PC-3 (cell line): ENCODE measurements around the gene STK38L. TPM values are rescaled to one million over a fixed set of nuclear protein-coding genes. Genes with fewer than 3 reads are reported as not detected.

ENCODE experiments used
- ATAC-seq: fragments of 200-7000 bp; cut with Tn5 transposase; 2 replicates; pipeline ENCODE4 v1.9.1; 2020; ENCODE audit warnings: mild to moderate bottlenecking, moderate library complexity
- BruUV-seq: library from RNA; stranded (reverse); fragments of 400-500 nt; replicated peaks from 2 replicates; lab custom pipeline; 2021; lab: Mats Ljungman, UMichigan
- CTCF ChIA-PET: fragments of 300-600 bp; sonication (Branson Sonifier 250); formaldehyde crosslinking; loops from one replicate; lab custom pipeline; 2022; ENCODE audit warnings: antibody characterized with exemption; lab: Charles Lee
- POLR2A ChIA-PET: fragments of 300-600 bp; sonication (Branson Sonifier 250); formaldehyde crosslinking; loops from one replicate; lab custom pipeline; 2022; ENCODE audit warnings: antibody characterized with exemption; ENCODE audit not compliant: unreplicated experiment; lab: Charles Lee
- DNase-seq: peaks from one replicate; pipeline ENCODE4 v3.0.0-alpha.2; 2015
- H2AFZ ChIP-seq: fragments of 300-600 bp; sonication (generic); 2 replicates; pipeline ENCODE4 v1.6.0; 2016; ENCODE audit warnings: antibody characterized with exemption, low read length
- H3F3A ChIP-seq: fragments of 300-600 bp; sonication (generic); one replicate; pipeline ENCODE4 v1.6.0; 2017; ENCODE audit warnings: antibody characterized with exemption, low read length, control low read depth, mild to moderate bottlenecking; ENCODE audit not compliant: unreplicated experiment
- H3K27ac ChIP-seq: fragments of 300-600 bp; sonication (generic); 2 replicates; pipeline ENCODE4 v1.5.1; 2016; ENCODE audit warnings: mild to moderate bottlenecking, low read length
- H3K27me3 ChIP-seq: fragments of 300-600 bp; sonication (generic); 2 replicates; pipeline ENCODE4 v1.6.1; 2016; ENCODE audit warnings: low read length, mixed read lengths
- H3K36me3 ChIP-seq: fragments of 300-600 bp; sonication (generic); 2 replicates; pipeline ENCODE4 v1.6.1; 2016; ENCODE audit warnings: low read depth, mixed run types, low read length, mixed read lengths
- H3K4me1 ChIP-seq: fragments of 300-600 bp; sonication (generic); 2 replicates; pipeline ENCODE4 v1.5.1; 2016; ENCODE audit warnings: low read length; ENCODE audit not compliant: insufficient read depth
- H3K4me2 ChIP-seq: fragments of 300-600 bp; sonication (generic); 2 replicates; pipeline ENCODE4 v1.6.0; 2016; ENCODE audit warnings: low read length
- H3K4me3 ChIP-seq: fragments of 300-600 bp; sonication (generic); 2 replicates; pipeline ENCODE4 v1.5.1; 2016; ENCODE audit warnings: mild to moderate bottlenecking, low read length, mixed read lengths
- H3K79me2 ChIP-seq: fragments of 300-600 bp; sonication (generic); 2 replicates; pipeline ENCODE4 v1.6.1; 2017; ENCODE audit warnings: low read length, mixed read lengths
- H3K9ac ChIP-seq: fragments of 300-600 bp; sonication (generic); 2 replicates; pipeline ENCODE4 v1.6.0; 2016; ENCODE audit warnings: mild to moderate bottlenecking, low read length
- H3K9me2 ChIP-seq: fragments of 300-600 bp; sonication (generic); replicated peaks from 2 replicates; pipeline ENCODE4 v1.6.1; 2016; ENCODE audit warnings: mixed run types, low read length, mixed read lengths
- H3K9me3 ChIP-seq: fragments of 300-600 bp; sonication (generic); 2 replicates; pipeline ENCODE4 v1.6.1; 2016; ENCODE audit warnings: low read length, mixed read lengths
- H4K20me1 ChIP-seq: fragments of 300-600 bp; sonication (generic); 2 replicates; pipeline ENCODE4 v1.6.1; 2016; ENCODE audit warnings: low read length, mixed read lengths
- EZH2 ChIP-seq: fragments of 300-600 bp; sonication (generic); IDR thresholded peaks from one replicate; pipeline ENCODE4 v1.6.1; 2017; ENCODE audit warnings: antibody characterized with exemption, mild to moderate bottlenecking, low read length; ENCODE audit not compliant: unreplicated experiment
- EZH2phosphoT487 ChIP-seq: fragments of 300-600 bp; sonication (generic); IDR thresholded peaks from 2 replicates; pipeline ENCODE4 v1.6.1; 2018; ENCODE audit warnings: mild to moderate bottlenecking, antibody characterized with exemption, low read length, borderline replicate concordance
- intact Hi-C: fragments of 100-400 bp; cut with micrococcal nuclease; formaldehyde crosslinking; loops from 2 replicates; pipeline ENCODE4 v1.9.0; 2023
- total RNA-seq: library from RNA; depleted of rRNA; stranded (reverse); fragments of >200 nt; gene quantifications from 2 replicates; pipeline ENCODE4 v1.2.3, GENCODE V29; 2014
- TF ChIP-seq, protein P1 (sequence below): fragments of 300-600 bp; sonication (generic); conservative IDR thresholded peaks from 2 replicates; pipeline ENCODE4 v1.5.1; 2017; ENCODE audit warnings: antibody characterized with exemption, low read depth, mild to moderate bottlenecking, low read length

Gene STK38L
- total RNA-seq, 1 experiment from 2014 or later = 32.3 TPM

DNA sequence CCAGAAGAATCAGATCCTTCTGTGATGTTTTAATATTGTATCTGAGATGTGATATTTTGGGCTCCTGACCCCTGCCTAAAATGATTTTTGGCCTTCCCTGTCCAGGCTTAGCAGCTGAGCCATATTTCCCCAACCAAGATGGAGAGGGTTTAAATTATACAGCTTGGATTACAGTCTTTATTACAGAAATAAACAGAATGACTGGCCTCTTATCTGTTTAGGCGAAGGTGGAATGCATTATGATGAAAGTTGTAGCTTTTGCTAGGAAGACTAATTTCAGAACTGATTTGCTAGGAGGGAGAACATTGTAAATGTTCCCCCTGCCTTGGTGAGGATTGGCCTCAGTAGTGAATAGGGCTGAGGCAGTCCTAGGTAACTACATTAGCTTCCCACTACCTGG, 111.9 kb downstream of the STK38L start:
- ChIA-PET POLR2A (no interaction called here), CTCF (no interaction called here)
- Histone ChIP-seq H3F3A (no peaks in the 10 kb centered on the region), H3K36me3 (peaks cover 20% of the 10 kb centered on the region), H4K20me1 (peaks cover 5% of the 10 kb centered on the region), H3K4me2 (no peak overlapping the region), H3K4me1 (peaks cover 9% of the 10 kb centered on the region; the same call in 1 of the 2 replicates), H3K9me3 (no peaks in the 10 kb centered on the region), H3K9me2 (no peaks in the 10 kb centered on the region), H3K9ac (no peak overlapping the region), H3K79me2 (peaks cover 97% of the 10 kb centered on the region), H2AFZ (no peak overlapping the region), H3K27me3 (no peaks in the 10 kb centered on the region), H3K4me3 (no peak overlapping the region), H3K27ac (no peak overlapping the region)
- BruUV-seq = no TSS peak
- DNase-seq (no peak), ATAC-seq (no peak)
- TF ChIP-seq EZH2 = no peak
- TF ChIP-seq, protein P1, sequence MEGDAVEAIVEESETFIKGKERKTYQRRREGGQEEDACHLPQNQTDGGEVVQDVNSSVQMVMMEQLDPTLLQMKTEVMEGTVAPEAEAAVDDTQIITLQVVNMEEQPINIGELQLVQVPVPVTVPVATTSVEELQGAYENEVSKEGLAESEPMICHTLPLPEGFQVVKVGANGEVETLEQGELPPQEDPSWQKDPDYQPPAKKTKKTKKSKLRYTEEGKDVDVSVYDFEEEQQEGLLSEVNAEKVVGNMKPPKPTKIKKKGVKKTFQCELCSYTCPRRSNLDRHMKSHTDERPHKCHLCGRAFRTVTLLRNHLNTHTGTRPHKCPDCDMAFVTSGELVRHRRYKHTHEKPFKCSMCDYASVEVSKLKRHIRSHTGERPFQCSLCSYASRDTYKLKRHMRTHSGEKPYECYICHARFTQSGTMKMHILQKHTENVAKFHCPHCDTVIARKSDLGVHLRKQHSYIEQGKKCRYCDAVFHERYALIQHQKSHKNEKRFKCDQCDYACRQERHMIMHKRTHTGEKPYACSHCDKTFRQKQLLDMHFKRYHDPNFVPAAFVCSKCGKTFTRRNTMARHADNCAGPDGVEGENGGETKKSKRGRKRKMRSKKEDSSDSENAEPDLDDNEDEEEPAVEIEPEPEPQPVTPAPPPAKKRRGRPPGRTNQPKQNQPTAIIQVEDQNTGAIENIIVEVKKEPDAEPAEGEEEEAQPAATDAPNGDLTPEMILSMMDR = no peak
- TF ChIP-seq EZH2phosphoT487 = no peak
- intact Hi-C loops = no loop called here

DNA sequence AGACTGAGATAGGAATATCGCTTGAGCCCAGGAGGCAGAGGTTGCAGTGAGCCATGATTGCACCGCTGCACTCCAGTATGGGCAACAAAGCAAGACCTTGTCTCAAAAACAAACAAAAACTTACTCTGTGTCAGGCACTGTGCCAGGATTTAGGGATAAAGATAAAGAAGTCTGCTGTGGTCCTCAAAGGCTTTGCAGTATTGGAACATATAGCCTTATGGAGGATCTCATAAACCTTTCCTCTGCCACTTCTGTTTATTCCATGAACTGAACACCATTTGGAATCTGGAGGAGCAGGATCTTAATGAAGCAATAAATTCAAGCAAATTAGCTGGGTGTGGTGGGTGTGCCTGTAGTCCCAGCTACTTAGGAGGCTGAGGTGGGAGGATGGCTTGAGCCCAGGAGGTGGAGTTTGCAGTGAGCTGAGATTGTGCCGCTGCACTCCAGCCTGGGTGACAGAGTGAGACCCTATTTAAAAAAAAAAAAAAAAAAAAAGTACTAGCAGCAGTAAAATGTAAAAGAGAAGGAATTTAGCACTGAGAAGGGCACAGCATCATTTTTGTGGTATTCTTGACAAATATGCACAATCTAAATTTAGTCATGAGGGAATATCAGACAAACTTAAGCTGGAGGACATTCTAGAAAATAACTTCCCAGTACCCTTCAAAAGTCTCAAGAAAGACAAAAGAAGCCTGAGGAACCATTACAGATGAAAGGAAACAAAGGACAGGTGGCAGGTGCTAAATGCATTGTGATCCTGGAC, 115.7 kb downstream of the STK38L start:
- no peaks in the 10 kb centered on the region for H3K27me3 ChIP-seq
- no peaks in the 10 kb centered on the region for H3F3A ChIP-seq
- peaks cover 9% of the 10 kb centered on the region; the same call in 1 of the 2 replicates for H3K4me1 ChIP-seq
- peaks cover 5% of the 10 kb centered on the region for H4K20me1 ChIP-seq
- H3K9me2 ChIP-seq = no peaks in the 10 kb centered on the region
- POLR2A ChIA-PET = no interaction called here
- H2AFZ ChIP-seq = no peak overlapping the region
- DNase-seq (peak; percentile 35), ATAC-seq (no peak; the same call in 1 of the 2 replicates)
- CTCF ChIA-PET = no interaction called here
- H3K27ac ChIP-seq = no peak overlapping the region
- no peaks in the 10 kb centered on the region for H3K9me3 ChIP-seq
- intact Hi-C loops = no loop called here
- H3K4me2 ChIP-seq = no peak overlapping the region
- peaks cover 23% of the 10 kb centered on the region for H3K36me3 ChIP-seq
- no TSS peak for BruUV-seq
- H3K9ac ChIP-seq = no peak overlapping the region
- TF ChIP-seq, protein P1 = no peak
- TF ChIP-seq EZH2 = no peak
- TF ChIP-seq EZH2phosphoT487 = no peak
- H3K79me2 ChIP-seq = peaks cover 97% of the 10 kb centered on the region
- no peak overlapping the region for H3K4me3 ChIP-seq

DNA sequence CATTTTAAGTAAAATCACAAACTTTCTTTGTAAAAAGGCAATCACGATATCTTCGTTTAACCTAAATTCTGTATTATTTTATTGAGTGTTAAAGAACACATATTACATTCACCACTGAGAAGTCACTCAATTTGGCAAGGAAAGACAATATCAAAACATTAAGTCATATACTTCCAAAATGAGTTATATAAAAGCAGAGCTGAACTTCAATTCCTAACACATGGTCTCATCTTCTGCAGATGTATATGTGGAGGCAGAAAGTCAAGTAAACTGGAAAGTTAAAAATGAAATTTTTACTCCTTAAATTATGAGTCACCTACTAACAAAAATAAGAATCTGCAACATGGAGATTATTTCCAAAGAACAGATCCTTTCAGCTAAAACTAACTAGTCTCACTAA, 117.3 kb downstream of the STK38L start:
- DNase-seq = no peak
- Histone ChIP-seq H3K79me2 (peaks cover 97% of the 10 kb centered on the region), H2AFZ (no peak overlapping the region), H3K4me2 (no peak overlapping the region), H4K20me1 (peaks cover 5% of the 10 kb centered on the region), H3K9me3 (no peaks in the 10 kb centered on the region), H3K9me2 (no peaks in the 10 kb centered on the region), H3K4me1 (peaks cover 19% of the 10 kb centered on the region), H3K27me3 (no peaks in the 10 kb centered on the region), H3F3A (no peaks in the 10 kb centered on the region), H3K36me3 (peaks cover 19% of the 10 kb centered on the region), H3K9ac (no peak overlapping the region), H3K27ac (no peak overlapping the region), H3K4me3 (no peak overlapping the region)
- ChIA-PET CTCF (no interaction called here), POLR2A (interaction anchor here (0.5 kb wide), 1 partner anchor 26 kb away, joined by 4 read pairs; no protein-coding TSS in a partner anchor)
- no TSS peak for BruUV-seq
- TF ChIP-seq, protein P1 = no peak
- no peak for ATAC-seq
- intact Hi-C loops = no loop called here
